ENCODE results near the gene MIER3.
"Not testable (repeated sequence)": the region's sequence is repeated elsewhere in the genome, so short reads cannot be mapped to it uniquely, and the experiment has no call there.

The MIER3 gene

DNA sequence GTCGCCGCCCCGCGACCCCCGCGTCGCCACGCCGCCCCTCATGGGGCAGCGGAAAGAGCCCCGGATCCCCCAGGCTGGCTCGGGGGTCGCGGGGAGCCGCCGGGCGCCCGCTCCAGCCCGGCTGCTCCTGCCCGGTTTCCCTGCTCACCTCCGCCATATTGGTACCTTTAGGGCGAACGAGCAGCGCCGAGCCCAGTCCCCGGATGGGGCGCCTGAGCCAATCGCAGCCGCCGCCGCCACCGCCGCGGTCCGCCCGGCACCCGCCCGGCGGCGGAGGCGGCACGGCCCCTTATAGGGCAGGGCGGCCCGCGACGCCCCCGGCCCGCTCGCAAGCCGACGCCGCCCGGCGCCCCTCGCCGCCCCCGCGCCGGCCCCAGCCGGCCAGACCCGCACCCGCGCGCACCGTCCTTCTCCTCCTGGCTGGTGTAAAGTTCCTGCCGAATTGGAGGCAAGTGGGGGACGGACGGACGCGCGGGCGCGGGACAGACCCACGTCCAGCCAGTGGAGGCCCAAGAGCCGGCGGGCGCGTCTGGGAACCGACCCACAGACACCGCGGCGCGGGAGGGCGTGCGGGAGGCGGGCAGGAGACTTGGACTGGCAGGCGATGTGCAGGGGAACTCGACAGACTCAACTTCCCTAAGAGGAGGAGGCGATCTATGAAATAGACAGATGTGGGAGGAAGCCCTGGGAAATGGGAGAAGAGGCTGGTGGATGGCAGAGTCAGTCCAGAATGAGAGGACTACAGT, at the start of gene MIER3:
MIER3 (minus strand) TSS at position 178 of the 746 bp plus-strand sequence; CDS start at position 157, 21 bp downstream.
- peak; percentile 69 for DNase-seq (ENCODE audit: low read depth)

- no peak for DNase-seq (ENCODE audit: low read depth)
These were observed 43.7 kb upstream of the MIER3 start for GRCh38 chr5:56995596-56995995.

- DNase-seq (ENCODE audit: low read depth), result no peak
These were observed 41.3 kb upstream of the MIER3 start for GRCh38 chr5:56993241-56993640.

- DNase-seq (ENCODE audit: low read depth), result no peak
These were observed 37.8 kb upstream of the MIER3 start for GRCh38 chr5:56989676-56990075.

GRCh38 chr5:56988490-56988889, 36.6 kb upstream of the MIER3 start:
- no peak for DNase-seq (ENCODE audit: low read depth)

DNA sequence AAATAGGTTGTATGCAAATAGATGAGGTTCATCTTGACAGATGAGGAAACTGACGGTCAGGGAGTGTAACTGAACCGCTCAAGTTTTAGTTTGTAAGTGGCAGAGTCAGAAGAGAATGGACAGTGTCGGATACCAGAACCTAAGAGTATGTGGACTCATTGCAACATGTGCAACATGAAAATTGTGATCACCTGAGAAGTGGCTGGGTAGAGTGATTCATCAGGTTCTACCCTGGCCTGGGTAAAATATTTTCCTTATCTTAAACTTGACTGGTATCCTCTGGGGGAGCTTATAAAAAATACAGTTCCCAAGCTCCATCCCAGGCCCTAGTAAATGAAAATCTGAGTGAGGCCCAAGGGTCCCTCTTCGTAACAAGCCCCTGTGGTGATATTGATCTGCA, 35.2 kb upstream of the MIER3 start:
- no peak for DNase-seq (ENCODE audit: low read depth)

DNA sequence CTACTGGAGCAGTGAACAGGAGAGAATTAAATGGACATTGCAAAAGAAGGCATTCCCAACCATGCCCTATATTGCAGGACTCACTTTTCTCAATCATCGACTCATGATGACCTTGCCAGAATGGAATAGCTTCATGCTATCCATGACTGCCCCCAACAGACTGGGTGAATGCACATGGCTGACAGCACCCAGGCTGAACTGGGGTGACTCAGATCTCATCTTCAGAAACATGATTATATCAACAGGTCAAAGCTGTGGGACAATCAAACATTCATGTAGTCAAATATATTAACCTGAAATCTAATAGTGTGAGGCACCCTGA, 34.7 kb upstream of the MIER3 start:
- DNase-seq (ENCODE audit: low read depth), result no peak

DNA sequence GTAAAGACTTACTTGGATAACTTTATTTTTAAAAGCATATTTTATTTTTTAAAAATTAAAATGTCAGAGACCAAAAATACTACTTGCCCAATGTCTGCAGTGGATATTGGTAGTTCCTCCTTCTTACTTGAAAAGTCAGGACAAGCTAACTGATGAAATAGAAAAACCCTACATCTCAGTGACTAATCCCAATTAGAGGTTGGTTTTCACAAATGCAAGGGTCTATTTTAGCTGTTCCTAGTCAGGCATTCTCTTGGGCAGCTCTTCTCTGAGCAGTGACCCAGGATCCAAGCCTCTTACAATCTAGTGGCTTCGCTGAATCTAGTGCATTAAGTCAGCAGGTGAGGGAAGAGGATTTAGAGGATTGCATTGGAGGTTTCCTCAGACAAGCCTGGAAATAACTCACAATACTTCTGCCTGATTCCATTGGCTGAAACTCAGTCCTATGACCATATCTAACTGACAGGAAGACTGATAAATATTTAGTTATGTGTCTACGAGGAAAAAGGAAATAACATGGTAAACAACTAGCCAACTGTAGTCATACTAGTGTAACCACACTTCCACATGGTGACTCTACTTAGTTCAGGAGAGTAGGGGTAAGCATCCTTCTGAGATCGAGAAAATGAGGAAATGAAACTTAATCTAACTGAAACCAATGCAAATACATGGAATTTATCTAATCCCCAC, 34.2 kb upstream of the MIER3 start:
- no peak for DNase-seq (ENCODE audit: low read depth)

DNA sequence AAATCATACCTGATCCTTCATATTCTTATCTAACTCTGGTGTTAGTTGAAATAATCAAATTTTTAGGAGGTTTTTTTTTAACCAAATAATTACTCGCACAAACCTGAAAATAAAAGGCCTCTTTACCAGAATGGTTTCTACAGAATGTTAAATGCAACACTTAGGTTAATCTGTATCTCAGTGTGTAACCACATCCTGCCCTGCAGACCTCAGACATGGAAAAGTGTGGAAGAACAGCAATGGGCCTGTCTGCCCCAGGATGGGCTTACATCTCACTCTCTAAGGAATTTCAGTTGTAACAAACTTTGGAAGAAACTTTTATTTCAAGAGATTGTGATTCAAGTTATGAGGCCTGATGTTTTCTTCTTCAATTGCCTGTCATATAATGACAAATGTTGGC, 32.5 kb upstream of the MIER3 start:
- no peak for DNase-seq (ENCODE audit: low read depth)

GRCh38 chr5:56983593-56984361, 31.9 kb upstream of the MIER3 start:
- DNase-seq (ENCODE audit: low read depth), result no peak

GRCh38 chr5:56981548-56982315, 29.8 kb upstream of the MIER3 start:
- DNase-seq (ENCODE audit: low read depth), result no peak

DNA sequence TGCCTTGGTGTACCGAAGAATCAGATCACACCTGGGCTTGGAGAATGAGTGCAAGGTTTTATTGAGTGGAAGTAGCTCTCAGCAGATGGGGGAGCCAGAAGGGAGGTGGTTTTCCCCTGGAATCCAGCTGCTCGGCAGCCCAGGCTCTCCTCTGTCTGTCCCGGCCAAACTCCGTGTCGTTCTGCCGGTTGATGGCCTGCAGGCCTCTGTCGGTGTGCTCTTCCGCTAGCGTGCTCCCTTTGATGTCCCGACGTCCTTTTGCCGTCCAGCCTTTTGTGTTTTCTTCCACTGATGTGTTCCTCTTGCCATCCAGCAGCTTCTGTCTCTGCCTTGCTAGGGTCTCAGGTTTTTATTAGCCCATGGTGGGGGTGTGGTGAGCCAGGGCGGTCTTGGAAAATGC, 28.0 kb upstream of the MIER3 start:
- DNase-seq (ENCODE audit: low read depth), result no peak

DNA sequence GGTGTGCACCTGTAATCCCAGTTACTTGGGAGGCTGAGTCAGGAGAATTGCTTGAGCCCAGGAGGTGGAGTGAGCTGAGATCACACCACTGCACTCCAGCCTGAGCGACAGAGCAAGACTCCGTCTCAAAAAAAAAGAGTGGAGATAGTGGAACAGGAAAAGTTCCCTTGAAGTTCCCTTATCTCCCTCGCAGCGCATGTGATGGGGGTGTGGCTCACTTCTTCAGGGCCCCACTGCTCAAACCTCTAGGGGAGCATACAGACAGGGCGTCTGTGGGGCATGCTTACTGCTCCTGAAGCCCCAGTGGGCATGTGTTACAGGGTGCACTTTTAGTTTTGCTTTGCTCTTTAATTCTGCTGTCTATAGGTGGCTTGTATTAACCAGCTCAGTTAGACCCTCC, 27.6 kb upstream of the MIER3 start:
- DNase-seq (ENCODE audit: low read depth), result not testable (repeated sequence)

GRCh38 chr5:56977822-56978221, 25.9 kb upstream of the MIER3 start:
- no peak for DNase-seq (ENCODE audit: low read depth)

DNA sequence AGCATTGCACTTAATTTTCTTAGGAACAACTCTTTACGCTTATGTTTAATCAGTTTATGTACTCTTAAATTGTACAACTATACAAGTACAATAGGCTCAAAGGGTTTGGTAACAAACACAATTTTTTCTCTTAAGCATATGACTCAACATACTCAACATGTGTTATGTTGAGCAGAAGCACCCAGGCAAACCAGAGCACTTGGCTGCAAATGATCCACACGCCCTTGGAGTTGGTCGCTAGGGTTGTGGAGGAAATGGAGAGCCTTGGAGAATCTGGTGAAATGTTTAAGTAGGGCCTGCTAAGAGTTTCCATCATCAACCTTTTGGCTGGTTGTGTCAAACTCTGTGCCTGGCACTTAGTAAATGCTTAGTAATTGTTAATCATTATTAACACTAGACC, 25.1 kb upstream of the MIER3 start:
- no peak for DNase-seq (ENCODE audit: low read depth)

GRCh38 chr5:56974241-56974640, 22.3 kb upstream of the MIER3 start:
- DNase-seq (ENCODE audit: low read depth), result no peak

DNA sequence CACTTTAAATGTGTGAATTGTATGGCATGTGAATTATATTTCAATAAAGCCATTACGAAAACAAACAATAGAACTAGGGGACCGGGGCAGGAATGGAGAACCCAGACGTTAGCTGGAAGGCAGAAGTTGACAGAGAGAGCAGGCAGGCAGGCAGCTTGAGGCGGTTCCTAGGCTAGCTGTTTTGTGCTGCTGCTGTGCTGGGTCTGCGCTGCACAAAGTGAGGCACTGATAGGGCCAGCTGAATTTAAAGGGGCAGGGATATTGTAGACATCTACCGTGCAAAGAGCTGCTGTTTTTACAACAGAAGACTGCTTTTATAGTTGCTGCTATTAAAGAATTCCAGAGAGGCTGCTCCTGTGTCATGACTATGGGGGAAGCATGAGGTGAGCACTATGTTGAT, 21.6 kb upstream of the MIER3 start:
- DNase-seq (ENCODE audit: low read depth), result no peak

DNA sequence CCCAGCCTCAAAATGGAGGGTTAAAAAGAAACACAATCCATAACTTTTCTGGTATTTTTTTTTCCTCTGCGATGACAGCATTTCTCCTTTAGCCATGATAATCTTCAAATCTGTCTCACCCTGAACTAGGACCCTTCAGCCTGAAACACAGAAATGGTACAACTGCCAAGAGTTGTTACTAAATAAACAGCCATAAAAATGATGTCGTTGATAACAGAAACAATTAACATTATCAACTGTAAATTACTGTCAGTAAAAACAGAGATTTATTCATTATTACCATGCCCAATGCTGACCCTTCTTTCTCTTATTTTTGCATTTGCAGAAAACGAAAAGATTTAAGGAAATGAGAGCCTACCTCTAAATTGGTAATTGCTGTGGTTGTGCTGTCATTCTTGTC, 19.4 kb upstream of the MIER3 start:
- no peak for DNase-seq (ENCODE audit: low read depth)

DNA sequence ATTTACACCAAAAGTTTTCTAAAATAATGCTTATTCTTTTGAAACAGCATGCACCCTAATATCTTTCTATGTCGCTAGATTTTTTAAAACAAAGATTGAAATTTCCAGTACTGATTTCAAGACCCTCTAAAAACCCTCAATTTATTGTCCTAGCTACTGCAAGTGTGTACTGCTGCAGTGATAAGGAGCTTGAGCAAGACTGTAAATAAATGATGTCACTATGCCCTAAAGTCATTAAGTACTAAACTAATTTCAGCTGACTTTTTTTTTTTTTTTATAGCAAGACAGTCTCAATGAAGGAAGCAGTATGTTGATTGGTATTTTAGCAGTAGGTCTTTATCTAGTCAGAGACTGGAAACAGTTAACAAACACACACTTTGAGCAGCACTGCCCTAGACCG, 12.2 kb upstream of the MIER3 start:
- no peak for DNase-seq (ENCODE audit: low read depth)

DNA sequence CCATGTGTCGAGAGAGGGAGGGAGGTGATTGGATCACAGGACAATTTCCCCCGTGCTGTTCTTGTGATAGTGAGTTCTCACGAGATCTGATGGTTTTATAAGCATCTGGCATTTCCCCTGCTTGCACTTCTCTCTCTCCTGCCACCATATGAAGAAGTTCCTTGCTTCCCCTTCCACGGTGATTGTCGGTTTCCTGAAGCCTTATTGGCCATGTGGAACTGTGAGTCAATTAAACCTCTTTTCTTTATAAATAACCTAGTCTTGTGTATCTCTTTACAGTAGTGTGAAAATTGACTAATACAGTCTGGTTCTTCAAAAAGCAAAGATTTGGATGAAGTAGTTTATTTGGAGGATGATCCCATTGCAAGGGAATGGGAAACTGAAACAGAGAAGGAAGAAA, 11.3 kb upstream of the MIER3 start:
- DNase-seq (ENCODE audit: low read depth), result no peak

DNA sequence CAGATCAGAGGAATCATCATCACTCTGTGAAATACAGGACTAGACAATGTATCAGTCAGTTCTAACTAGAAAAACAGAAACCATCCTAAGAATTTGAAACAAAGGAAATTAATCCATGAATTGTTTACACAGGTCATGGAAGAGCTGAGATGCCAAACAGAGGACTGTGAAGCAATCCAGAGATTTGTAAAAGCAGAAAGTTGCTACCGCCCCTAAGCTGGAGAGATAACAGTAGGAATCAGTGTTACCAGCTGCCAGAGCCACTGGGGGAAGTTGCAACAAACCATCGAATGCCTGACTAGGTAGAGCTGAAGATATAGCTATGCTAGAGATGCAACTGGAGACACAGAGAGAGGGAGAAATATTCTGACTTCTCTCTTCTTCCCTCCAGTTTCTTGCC, 10.4 kb upstream of the MIER3 start:
- DNase-seq (ENCODE audit: low read depth), result no peak

GRCh38 chr5:56961746-56962145, 9.8 kb upstream of the MIER3 start:
- DNase-seq (ENCODE audit: low read depth), result no peak

Measured in stimulated activated CD8-positive, alpha-beta memory T cell treated with anti-CD3 and anti-CD28 coated beads, Interleukin-12 subunit alpha, Interleukin-12 subunit beta, amount 100 ng/mL, for 4 hours (primary cell).